ENCODE measurements around the gene NINJ2.

NINJ2 gene

DNA sequence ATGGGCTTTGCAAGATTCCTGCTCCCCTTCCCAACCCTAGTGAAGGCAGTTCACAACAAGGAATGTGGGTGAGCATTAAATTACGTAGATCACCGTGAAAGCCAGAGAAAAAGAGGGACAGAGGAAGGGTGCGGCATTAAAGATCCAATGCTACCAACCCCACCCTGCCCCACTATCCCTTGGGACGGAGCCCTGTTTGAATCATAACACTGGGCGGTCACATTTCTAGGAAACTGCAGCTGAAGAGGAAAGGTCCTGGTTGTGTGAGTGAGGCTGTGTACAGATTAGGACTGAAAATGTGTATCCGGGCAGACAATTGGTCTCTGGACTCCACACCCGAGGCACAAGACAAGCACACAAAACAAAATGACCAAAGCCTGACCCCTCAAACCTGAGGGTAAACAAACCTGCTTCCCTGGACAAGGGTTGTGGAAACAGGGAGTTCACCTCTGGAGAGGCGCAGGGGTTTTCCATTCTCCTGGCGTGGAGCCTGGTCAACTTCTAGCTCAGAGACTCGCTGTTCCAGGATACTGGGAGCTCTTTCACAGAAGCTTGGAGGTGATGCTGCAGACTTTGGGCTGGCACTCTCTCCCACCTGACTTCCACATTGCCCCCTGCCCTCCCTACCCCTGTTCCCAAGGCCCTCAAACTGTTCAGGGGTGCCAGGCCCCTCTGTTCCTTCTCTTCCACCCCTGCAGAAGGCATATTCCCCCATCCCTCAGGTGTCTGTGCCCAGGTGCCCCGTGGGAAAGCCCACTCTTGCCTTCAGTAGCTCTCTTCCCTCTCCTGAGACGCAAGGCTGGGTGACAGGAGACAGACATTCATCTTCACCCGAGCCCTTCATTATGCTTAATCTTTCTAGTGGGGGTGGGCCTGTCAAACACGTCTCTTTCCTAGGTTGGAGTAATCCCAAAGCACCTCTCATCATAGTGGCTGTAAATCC lies 16.5 kb downstream of the NINJ2 start:
- Histone ChIP-seq H3K27ac (ENCODE audit: insufficient read depth in 1 of 2, low read depth in 1 of 2, low read length in 2 of 2, poor library complexity in 1 of 2, severe bottlenecking in 2 of 2) (no peak overlapping the region), H3K4me1 (ENCODE audit: control extremely low read depth in 1 of 4, control insufficient read depth in 4 of 4, insufficient read depth in 4 of 4, low read length in 3 of 4) (peaks cover 2 to 51% (median 32%) of the 10 kb centered on the region in 4 experiments), H3K4me3 (ENCODE audit: control insufficient read depth in 1 of 7, extremely low read depth in 1 of 7, insufficient read depth in 4 of 7, low read depth in 2 of 7, low read length in 6 of 7) (no peak overlapping the region), H3K36me3 (ENCODE audit: control insufficient read depth in 4 of 4, insufficient read depth in 4 of 4, low read length in 3 of 4) (peaks cover 0 to 9% (median 2%) of the 10 kb centered on the region in 4 experiments), H3K27me3 (replicated peaks in 2 of 5; ENCODE audit: control insufficient read depth in 4 of 5, insufficient read depth in 5 of 5, low read length in 4 of 5) (no peaks in the 10 kb centered on the region), H3K9me3 (ENCODE audit: control extremely low read depth in 1 of 5, control insufficient read depth in 4 of 5, insufficient read depth in 2 of 5, low read depth in 1 of 5, low read length in 4 of 5) (no peaks in the 10 kb centered on the region)
- ChIA-PET POLR2A (interaction anchor here (0.6 kb wide), 1 partner anchor 31 kb away, joined by 5 read pairs; no protein-coding TSS in a partner anchor), CTCF (interaction anchor here (1.0 to 4.3 kb wide), 4 partner anchors 31 to 169 kb away, joined by 3 to 19 read pairs (median 8); partner anchors contain the start of gene WNK1)
- no peak for DNase-seq
- WGBS (ENCODE audit: insufficient coverage): 92% methylated on average over 4 of the region's 14 CpGs

DNA sequence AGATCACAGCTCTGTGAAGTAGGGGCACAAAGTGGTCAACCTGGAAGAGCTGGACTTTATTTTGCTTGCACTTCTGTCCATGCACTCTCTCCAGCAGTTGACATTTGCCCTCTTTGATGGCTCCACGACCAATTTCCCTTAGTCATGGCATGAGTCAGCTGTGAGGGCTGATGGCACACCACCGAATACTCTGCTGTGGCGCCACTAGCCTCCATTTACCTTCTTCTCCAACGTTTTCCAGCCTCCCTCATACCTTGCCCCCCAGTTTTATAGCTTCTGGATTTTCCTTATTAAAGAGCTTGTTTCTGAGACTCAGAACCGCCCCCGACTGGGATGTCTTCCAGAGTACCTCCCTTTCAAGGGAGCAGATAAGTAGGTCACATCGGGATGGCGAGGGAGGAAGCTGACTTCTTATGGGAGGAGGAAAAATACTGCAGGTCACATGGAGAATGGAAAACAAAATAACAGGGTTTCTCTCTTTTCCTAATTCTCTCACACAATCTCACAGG lies 17.6 kb downstream of the NINJ2 start:
- no peaks in the 10 kb centered on the region for H3K27me3 ChIP-seq (replicated peaks in 2 of 5; ENCODE audit: control insufficient read depth in 4 of 5, insufficient read depth in 5 of 5, low read length in 4 of 5)
- CTCF ChIA-PET: interaction anchor here (0.6 to 4.3 kb wide), 7 partner anchors 14 to 170 kb away, joined by 3 to 23 read pairs (median 3); partner anchors contain the start of gene WNK1
- peaks cover 0 to 49% (median 31%) of the 10 kb centered on the region in 4 experiments for H3K4me1 ChIP-seq (ENCODE audit: control extremely low read depth in 1 of 4, control insufficient read depth in 4 of 4, insufficient read depth in 4 of 4, low read length in 3 of 4)
- POLR2A ChIA-PET: no interaction called here
- peak overlapping the region in 1 of 2 experiments; percentile 8 for H3K27ac ChIP-seq (ENCODE audit: insufficient read depth in 1 of 2, low read depth in 1 of 2, low read length in 2 of 2, poor library complexity in 1 of 2, severe bottlenecking in 2 of 2)
- H3K4me3 ChIP-seq (ENCODE audit: control insufficient read depth in 1 of 7, extremely low read depth in 1 of 7, insufficient read depth in 4 of 7, low read depth in 2 of 7, low read length in 6 of 7): no peak overlapping the region
- no peaks in the 10 kb centered on the region for H3K9me3 ChIP-seq (ENCODE audit: control extremely low read depth in 1 of 5, control insufficient read depth in 4 of 5, insufficient read depth in 2 of 5, low read depth in 1 of 5, low read length in 4 of 5)
- 34% methylated on average over 4 of the region's 8 CpGs for WGBS (ENCODE audit: insufficient coverage)
- peaks cover 0 to 9% (median 2%) of the 10 kb centered on the region in 4 experiments for H3K36me3 ChIP-seq (ENCODE audit: control insufficient read depth in 4 of 4, insufficient read depth in 4 of 4, low read length in 3 of 4)
- peak in 2 of 3 donors; percentile 60 to 64 for DNase-seq

DNA sequence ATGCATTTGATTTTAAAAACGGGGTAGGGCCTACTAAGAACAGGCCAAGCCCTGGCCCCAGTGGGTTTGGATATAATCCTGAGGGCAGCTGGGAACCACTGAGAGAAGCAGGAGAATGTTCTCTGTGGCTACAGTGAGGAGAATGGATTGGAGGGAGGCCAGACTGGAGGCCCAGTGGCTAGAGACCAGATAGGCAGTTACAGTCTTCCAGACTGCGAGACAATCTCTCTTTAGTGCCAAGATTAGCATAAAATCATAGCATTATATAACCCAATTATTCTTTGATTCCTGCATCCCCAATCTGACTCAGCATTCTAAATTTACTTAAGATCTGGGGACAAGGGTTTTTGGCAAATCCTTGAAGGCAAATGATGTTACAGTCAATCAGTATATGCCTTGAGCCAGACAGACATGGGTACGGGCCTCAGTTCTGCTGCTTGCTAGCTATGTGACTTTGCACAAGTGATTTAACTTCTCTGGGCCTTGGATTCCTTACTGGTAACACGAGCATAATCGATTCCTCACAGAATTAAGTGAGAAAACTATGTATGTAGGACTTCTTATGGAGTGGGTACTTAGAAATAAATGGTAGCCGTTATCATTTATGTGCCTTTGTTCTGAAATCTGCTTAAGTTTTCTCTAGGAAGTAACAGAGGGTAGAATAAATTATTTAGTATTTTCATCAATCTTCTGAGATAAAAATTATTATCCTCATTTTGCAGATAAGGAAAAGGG lies 18.3 kb downstream of the NINJ2 start:
- Histone ChIP-seq H3K27ac (ENCODE audit: insufficient read depth in 1 of 2, low read depth in 1 of 2, low read length in 2 of 2, poor library complexity in 1 of 2, severe bottlenecking in 2 of 2) (peak overlapping the region in 1 of 2 experiments; percentile 8), H3K9me3 (ENCODE audit: control extremely low read depth in 1 of 5, control insufficient read depth in 4 of 5, insufficient read depth in 2 of 5, low read depth in 1 of 5, low read length in 4 of 5) (no peaks in the 10 kb centered on the region), H3K4me1 (ENCODE audit: control extremely low read depth in 1 of 4, control insufficient read depth in 4 of 4, insufficient read depth in 4 of 4, low read length in 3 of 4) (peaks cover 0 to 55% (median 31%) of the 10 kb centered on the region in 4 experiments), H3K4me3 (ENCODE audit: control insufficient read depth in 1 of 7, extremely low read depth in 1 of 7, insufficient read depth in 4 of 7, low read depth in 2 of 7, low read length in 6 of 7) (peak overlapping the region in 1 of 7 experiments; percentile 22), H3K27me3 (replicated peaks in 2 of 5; ENCODE audit: control insufficient read depth in 4 of 5, insufficient read depth in 5 of 5, low read length in 4 of 5) (no peaks in the 10 kb centered on the region), H3K36me3 (ENCODE audit: control insufficient read depth in 4 of 4, insufficient read depth in 4 of 4, low read length in 3 of 4) (peaks cover 0 to 9% (median 2%) of the 10 kb centered on the region in 4 experiments)
- CTCF ChIA-PET: interaction anchor here (0.6 to 4.3 kb wide), 10 partner anchors 9 to 170 kb away, joined by 3 to 23 read pairs (median 3); partner anchors contain the start of gene WNK1
- WGBS (ENCODE audit: insufficient coverage): 93% methylated on average over 5 of the region's 6 CpGs
- POLR2A ChIA-PET: no interaction called here
- DNase-seq: no peak

DNA sequence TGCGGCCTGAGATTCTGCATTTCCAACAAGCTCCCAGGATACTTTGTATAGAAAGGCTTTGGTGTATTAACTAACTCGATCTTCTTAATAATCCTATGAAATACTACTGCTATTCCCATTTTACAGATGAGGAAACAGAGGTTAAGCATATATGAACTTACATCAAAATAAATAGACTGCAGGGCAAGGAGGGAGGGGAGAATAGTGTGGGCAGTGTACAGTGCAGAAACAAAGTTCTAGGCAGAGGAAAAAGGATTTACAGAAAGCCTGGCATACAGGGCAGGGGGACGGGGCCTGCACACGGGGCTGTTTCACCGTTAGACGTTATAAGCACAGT lies 19.0 kb downstream of the NINJ2 start:
- Histone ChIP-seq H3K36me3 (ENCODE audit: control insufficient read depth in 4 of 4, insufficient read depth in 4 of 4, low read length in 3 of 4) (peaks cover 0 to 9% (median 2%) of the 10 kb centered on the region in 4 experiments), H3K9me3 (ENCODE audit: control extremely low read depth in 1 of 5, control insufficient read depth in 4 of 5, insufficient read depth in 2 of 5, low read depth in 1 of 5, low read length in 4 of 5) (no peaks in the 10 kb centered on the region), H3K27ac (ENCODE audit: insufficient read depth in 1 of 2, low read depth in 1 of 2, low read length in 2 of 2, poor library complexity in 1 of 2, severe bottlenecking in 2 of 2) (no peak overlapping the region), H3K4me1 (ENCODE audit: control extremely low read depth in 1 of 4, control insufficient read depth in 4 of 4, insufficient read depth in 4 of 4, low read length in 3 of 4) (peaks cover 4 to 62% (median 37%) of the 10 kb centered on the region in 4 experiments), H3K27me3 (replicated peaks in 2 of 5; ENCODE audit: control insufficient read depth in 4 of 5, insufficient read depth in 5 of 5, low read length in 4 of 5) (no peaks in the 10 kb centered on the region), H3K4me3 (ENCODE audit: control insufficient read depth in 1 of 7, extremely low read depth in 1 of 7, insufficient read depth in 4 of 7, low read depth in 2 of 7, low read length in 6 of 7) (peak overlapping the region in 1 of 7 experiments; percentile 73)
- POLR2A ChIA-PET: no interaction called here
- CTCF ChIA-PET: interaction anchor here (1.0 to 3.7 kb wide), 4 partner anchors 19 to 107 kb away, joined by 3 to 23 read pairs (median 7); partner anchors contain the start of gene WNK1
- 100% methylated on average over 1 of the region's 6 CpGs for WGBS (ENCODE audit: insufficient coverage)
- no peak for DNase-seq

DNA sequence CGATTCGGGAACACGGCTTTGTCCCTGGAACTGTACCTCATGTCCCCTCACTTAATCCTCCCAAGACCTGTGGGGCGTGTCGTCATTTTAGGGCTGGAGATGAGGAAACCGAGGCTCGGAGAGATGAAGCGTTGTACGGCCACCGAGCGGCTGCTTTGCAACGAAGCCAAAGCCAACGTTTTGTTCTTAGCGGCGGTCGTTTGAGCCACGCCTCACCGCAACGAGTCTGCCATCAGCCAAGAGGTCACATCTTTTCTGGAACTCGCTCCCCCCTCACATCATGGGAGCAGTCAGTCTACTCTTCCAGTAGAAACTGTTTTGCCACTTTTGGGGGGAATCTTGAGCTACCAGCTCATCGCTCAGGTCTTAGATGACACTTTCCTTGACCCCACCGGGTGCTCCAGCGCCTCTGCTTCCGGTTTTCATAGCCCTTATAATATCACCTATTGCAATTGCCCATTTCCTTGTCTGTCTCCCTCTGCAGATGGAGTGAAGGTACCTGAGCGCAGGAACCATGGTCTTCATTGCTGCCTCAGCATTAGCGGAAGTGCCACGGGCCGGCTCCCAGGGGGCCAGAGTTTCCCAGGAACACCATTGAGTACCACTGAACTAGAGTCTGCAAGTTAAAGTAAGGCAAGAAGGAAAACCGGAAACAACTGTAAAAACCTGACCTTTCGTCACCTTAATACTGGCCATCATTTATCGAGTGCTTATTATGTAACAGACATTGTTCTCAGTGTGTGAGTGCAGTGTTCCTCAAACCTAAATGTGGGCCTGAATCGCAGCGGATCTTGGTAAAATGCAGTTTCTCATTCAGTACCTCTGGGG lies 19.6 kb downstream of the NINJ2 start:
- H3K27ac ChIP-seq (ENCODE audit: insufficient read depth in 1 of 2, low read depth in 1 of 2, low read length in 2 of 2, poor library complexity in 1 of 2, severe bottlenecking in 2 of 2): peak overlapping the region in 1 of 2 experiments; percentile 82

More for the DNA sequence above, 19.6 kb downstream of the NINJ2 start:
- peaks cover 7 to 68% (median 42%) of the 10 kb centered on the region in 4 experiments for H3K4me1 ChIP-seq (ENCODE audit: control extremely low read depth in 1 of 4, control insufficient read depth in 4 of 4, insufficient read depth in 4 of 4, low read length in 3 of 4)
- H3K9me3 ChIP-seq (ENCODE audit: control extremely low read depth in 1 of 5, control insufficient read depth in 4 of 5, insufficient read depth in 2 of 5, low read depth in 1 of 5, low read length in 4 of 5): no peaks in the 10 kb centered on the region
- peak overlapping the region; percentile 51 to 82 (median 73) for H3K4me3 ChIP-seq (ENCODE audit: control insufficient read depth in 1 of 7, extremely low read depth in 1 of 7, insufficient read depth in 4 of 7, low read depth in 2 of 7, low read length in 6 of 7)
- DNase-seq: peak in 2 of 3 donors; percentile 60 to 69
- H3K27me3 ChIP-seq (replicated peaks in 2 of 5; ENCODE audit: control insufficient read depth in 4 of 5, insufficient read depth in 5 of 5, low read length in 4 of 5): no peaks in the 10 kb centered on the region
- H3K36me3 ChIP-seq (ENCODE audit: control insufficient read depth in 4 of 4, insufficient read depth in 4 of 4, low read length in 3 of 4): peaks cover 0 to 9% (median 2%) of the 10 kb centered on the region in 4 experiments
- ChIA-PET POLR2A (interaction anchor here (0.8 kb wide), 1 partner anchor 10 kb away, joined by 6 read pairs; no protein-coding TSS in a partner anchor), CTCF (interaction anchor here (1.0 to 3.7 kb wide), 9 partner anchors 18 to 172 kb away, joined by 3 to 23 read pairs (median 4); partner anchors contain the start of gene WNK1)
- 23% methylated on average over 33 of the region's 33 CpGs for WGBS (ENCODE audit: insufficient coverage)

All from common myeloid progenitor, CD34-positive (primary cell).